Duodenal mucosa (tissue), 2 donors: ENCODE measurements around the gene ANKRD44.

ENCODE experiments used
- H3K27ac ChIP-seq: one replicate; pipeline ENCODE4 v1.7.0; 2013; ENCODE audit warnings: low read depth, low read length
- H3K27me3 ChIP-seq, 2 donors: one replicate each; pipeline ENCODE4 v1.7.0; 2013; ENCODE audit warnings: low read length in 2 of 2, control low read depth in 1 of 2; ENCODE audit not compliant: insufficient read depth in 2 of 2, control insufficient read depth in 1 of 2
- H3K36me3 ChIP-seq, 2 donors: one replicate each; pipeline ENCODE4 v1.7.0; 2013; ENCODE audit warnings: low read length in 2 of 2, control low read depth in 1 of 2; ENCODE audit not compliant: insufficient read depth in 2 of 2, control insufficient read depth in 1 of 2
- H3K4me1 ChIP-seq, 2 donors: one replicate each; pipeline ENCODE4 v1.7.0; 2013; ENCODE audit warnings: low read length in 2 of 2, control low read depth in 1 of 2; ENCODE audit not compliant: insufficient read depth in 2 of 2, control insufficient read depth in 1 of 2
- H3K4me3 ChIP-seq, 2 donors: one replicate each; pipeline ENCODE4 v1.7.0; 2013; ENCODE audit warnings: low read length in 2 of 2, low read depth in 1 of 2
- H3K9ac ChIP-seq, 2 donors: one replicate each; pipeline ENCODE4 v1.7.0; 2013; ENCODE audit warnings: low read length in 2 of 2, low read depth in 1 of 2
- H3K9me3 ChIP-seq, 2 donors: one replicate each; pipeline ENCODE4 v1.7.0; 2013; ENCODE audit warnings: low read length in 2 of 2, control low read depth in 1 of 2; ENCODE audit not compliant: control insufficient read depth in 1 of 2

ANKRD44 gene

GRCh38 chr2:197191177-197191939, 119.2 kb downstream of the ANKRD44 start:
- H3K4me3 ChIP-seq, result no peak overlapping the region

GRCh38 chr2:197190100-197190432, 120.5 kb downstream of the ANKRD44 start:
- Histone ChIP-seq H3K27me3 (no peaks in the 10 kb centered on the region), H3K9me3 (no peaks in the 10 kb centered on the region), H3K36me3 (no peaks in the 10 kb centered on the region), H3K4me1 (no peaks in the 10 kb centered on the region), H3K9ac (no peak overlapping the region), H3K27ac (no peak overlapping the region), H3K4me3 (no peak overlapping the region)

More at GRCh38 chr2:197191177-197191939, 119.2 kb downstream of the ANKRD44 start:
- Histone ChIP-seq H3K4me1 (peaks cover 0 to 4% of the 10 kb centered on the region in 2 donors), H3K9ac (no peak overlapping the region), H3K27ac (no peak overlapping the region), H3K27me3 (no peaks in the 10 kb centered on the region), H3K36me3 (no peaks in the 10 kb centered on the region), H3K9me3 (no peaks in the 10 kb centered on the region)

GRCh38 chr2:197189426-197190099, 121.0 kb downstream of the ANKRD44 start:
- Histone ChIP-seq H3K27ac (no peak overlapping the region), H3K9ac (no peak overlapping the region), H3K27me3 (no peaks in the 10 kb centered on the region), H3K4me3 (no peak overlapping the region), H3K9me3 (no peaks in the 10 kb centered on the region), H3K36me3 (no peaks in the 10 kb centered on the region), H3K4me1 (no peaks in the 10 kb centered on the region)

DNA sequence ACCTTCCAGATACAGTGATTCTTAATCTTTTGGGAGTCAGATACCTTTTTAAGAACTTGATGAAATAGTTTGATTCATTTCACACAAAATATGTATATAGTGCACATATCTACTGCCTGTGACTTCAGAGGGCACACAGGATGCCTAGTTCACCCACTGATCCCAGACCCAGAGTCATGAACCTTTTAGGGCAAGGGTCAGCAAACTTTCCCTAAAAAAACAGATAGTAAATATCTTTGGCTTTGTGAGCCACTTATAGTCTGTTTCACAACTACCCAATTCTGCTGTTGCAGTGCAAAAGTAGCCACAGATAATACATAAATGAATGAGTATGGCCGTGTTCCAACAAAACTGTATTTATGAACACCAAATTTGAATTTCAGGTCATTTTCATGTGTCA, 124.9 kb downstream of the ANKRD44 start:
- no peak overlapping the region for H3K27ac ChIP-seq

DNA sequence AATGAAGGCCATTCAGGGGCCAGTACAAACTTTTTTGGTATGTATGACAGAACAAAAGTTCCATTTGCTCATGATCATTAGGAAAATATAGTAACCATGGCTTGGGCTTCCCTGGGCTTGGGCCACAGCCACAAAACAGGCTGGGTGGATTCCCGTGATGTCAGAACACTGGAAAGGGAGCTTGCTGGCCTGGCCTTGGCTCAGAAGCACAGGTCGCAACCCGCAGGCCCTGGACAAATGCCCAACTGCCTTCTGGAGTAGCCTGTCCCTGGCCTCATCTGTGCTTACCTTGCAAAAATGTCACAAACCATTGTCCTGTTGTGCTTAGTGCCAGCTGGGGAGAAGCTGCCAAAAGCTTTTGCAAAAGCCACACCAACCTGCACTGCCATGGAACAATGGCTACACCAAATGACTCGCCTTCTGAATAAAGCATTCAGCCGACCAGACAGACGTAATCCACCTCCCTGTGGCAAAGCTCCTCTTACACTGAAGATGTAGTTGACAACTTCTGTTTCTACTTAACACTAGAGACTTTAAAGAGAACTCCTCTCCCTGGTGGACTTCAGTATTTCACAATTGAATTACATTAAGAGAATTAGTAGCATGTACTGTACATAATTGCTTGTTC, 125.5 kb downstream of the ANKRD44 start:
- no peak overlapping the region for H3K27ac ChIP-seq
- no peaks in the 10 kb centered on the region for H3K9me3 ChIP-seq
- H3K9ac ChIP-seq, result no peak overlapping the region
- H3K27me3 ChIP-seq, result no peaks in the 10 kb centered on the region
- no peaks in the 10 kb centered on the region for H3K36me3 ChIP-seq
- no peaks in the 10 kb centered on the region for H3K4me1 ChIP-seq
- no peak overlapping the region for H3K4me3 ChIP-seq

More for the DNA sequence above, 124.9 kb downstream of the ANKRD44 start:
- no peak overlapping the region for H3K9ac ChIP-seq
- no peaks in the 10 kb centered on the region for H3K9me3 ChIP-seq
- no peaks in the 10 kb centered on the region for H3K27me3 ChIP-seq
- no peaks in the 10 kb centered on the region for H3K36me3 ChIP-seq
- no peaks in the 10 kb centered on the region for H3K4me1 ChIP-seq
- no peak overlapping the region for H3K4me3 ChIP-seq

DNA sequence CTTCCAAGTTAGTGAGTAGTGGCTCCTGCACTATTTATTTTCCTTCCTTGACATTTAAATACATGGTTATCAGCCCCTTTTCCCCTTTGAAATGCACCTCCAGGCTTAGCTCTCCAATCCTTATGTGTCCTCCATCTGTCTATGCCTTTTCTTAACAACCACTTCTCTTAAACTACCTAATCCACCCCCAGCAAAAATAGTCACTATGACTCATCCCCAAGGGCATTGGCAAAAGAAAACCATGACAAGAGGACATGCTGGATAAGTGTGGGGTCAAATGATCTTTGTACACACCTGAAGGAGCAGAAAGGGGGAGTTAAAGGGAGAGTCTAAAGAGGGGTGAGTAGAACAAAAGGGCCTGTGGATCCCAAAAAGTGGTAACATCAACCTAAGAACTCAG, 127.2 kb downstream of the ANKRD44 start:
- Histone ChIP-seq H3K36me3 (no peaks in the 10 kb centered on the region), H3K4me1 (no peaks in the 10 kb centered on the region), H3K27ac (no peak overlapping the region), H3K4me3 (no peak overlapping the region), H3K27me3 (no peaks in the 10 kb centered on the region), H3K9me3 (no peaks in the 10 kb centered on the region), H3K9ac (no peak overlapping the region)

GRCh38 chr2:197182668-197183067, 127.9 kb downstream of the ANKRD44 start:
- H3K4me3 ChIP-seq, result no peak overlapping the region
- no peaks in the 10 kb centered on the region for H3K9me3 ChIP-seq
- no peaks in the 10 kb centered on the region for H3K27me3 ChIP-seq
- no peaks in the 10 kb centered on the region for H3K4me1 ChIP-seq
- H3K9ac ChIP-seq, result no peak overlapping the region
- no peak overlapping the region for H3K27ac ChIP-seq
- no peaks in the 10 kb centered on the region for H3K36me3 ChIP-seq

- H3K9ac ChIP-seq, result no peak overlapping the region
- H3K9me3 ChIP-seq, result no peaks in the 10 kb centered on the region
- H3K4me1 ChIP-seq, result no peaks in the 10 kb centered on the region
- H3K36me3 ChIP-seq, result no peaks in the 10 kb centered on the region
- H3K27me3 ChIP-seq, result no peaks in the 10 kb centered on the region
- H3K27ac ChIP-seq, result no peak overlapping the region
- H3K4me3 ChIP-seq, result no peak overlapping the region
Observed at GRCh38 chr2:197181491-197181890, 129.1 kb downstream of the ANKRD44 start.

DNA sequence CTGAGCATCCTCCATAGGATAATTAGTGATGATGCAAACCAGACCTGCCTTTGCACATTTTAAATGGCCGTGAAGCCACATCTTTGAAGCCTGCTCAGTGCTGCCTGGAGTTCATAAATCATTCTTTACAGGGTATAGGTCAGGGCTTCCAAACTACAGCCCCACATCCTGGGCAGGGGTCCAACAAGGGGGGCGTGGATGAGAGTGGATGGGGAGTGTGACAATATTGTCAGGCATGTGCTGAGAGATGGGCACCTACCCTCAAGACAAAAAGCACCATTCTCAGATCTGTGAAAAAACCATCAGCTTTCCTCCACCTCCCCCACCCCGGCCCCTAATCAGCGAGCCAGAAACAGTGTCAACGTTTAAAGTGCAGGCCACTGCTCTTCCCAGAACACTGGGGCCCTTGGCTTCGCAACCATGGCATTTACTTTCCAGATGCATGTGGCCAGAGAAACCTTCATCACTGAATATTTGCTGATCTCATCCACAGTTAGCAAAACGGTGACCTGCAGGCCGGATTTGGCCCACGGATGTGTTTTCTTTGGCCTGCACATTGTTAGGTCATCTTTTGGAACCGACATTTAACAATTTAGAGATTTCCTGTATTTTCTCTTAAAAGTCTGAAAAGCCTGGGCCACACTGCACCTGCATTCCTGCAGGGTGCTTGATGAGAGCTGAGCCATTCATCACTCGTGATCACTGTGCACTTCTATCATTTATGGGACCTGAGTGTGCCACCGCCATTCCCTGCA, 130.7 kb downstream of the ANKRD44 start:
- Histone ChIP-seq H3K9me3 (no peaks in the 10 kb centered on the region), H3K27me3 (no peaks in the 10 kb centered on the region), H3K9ac (no peak overlapping the region), H3K36me3 (no peaks in the 10 kb centered on the region), H3K4me1 (no peaks in the 10 kb centered on the region), H3K4me3 (no peak overlapping the region), H3K27ac (no peak overlapping the region)

GRCh38 chr2:197176522-197176921, 134.1 kb downstream of the ANKRD44 start:
- Histone ChIP-seq H3K4me1 (no peaks in the 10 kb centered on the region), H3K36me3 (no peaks in the 10 kb centered on the region), H3K27me3 (no peaks in the 10 kb centered on the region), H3K9ac (no peak overlapping the region), H3K27ac (no peak overlapping the region), H3K4me3 (no peak overlapping the region), H3K9me3 (no peaks in the 10 kb centered on the region)
